ENCODE data around the gene BSND.

- TF ChIP-seq EZH2 (IDR thresholded peaks at IDR 0.05; ENCODE audit: borderline replicate concordance) (no peak), EZH2phosphoT487 (IDR thresholded peaks at IDR 0.05; ENCODE audit: low read depth, severe bottlenecking, unreplicated experiment) (no peak)
Measured at GRCh38 chr1:55048453-55049270, 49.9 kb downstream of the BSND start.
